SIG-M5 (cell line): ENCODE measurements around the gene CDH22.

ENCODE experiments used
- DNase-seq: peaks from one replicate; lab custom pipeline; 2025; lab: John Stamatoyannopoulos, UW

Gene CDH22

DNA sequence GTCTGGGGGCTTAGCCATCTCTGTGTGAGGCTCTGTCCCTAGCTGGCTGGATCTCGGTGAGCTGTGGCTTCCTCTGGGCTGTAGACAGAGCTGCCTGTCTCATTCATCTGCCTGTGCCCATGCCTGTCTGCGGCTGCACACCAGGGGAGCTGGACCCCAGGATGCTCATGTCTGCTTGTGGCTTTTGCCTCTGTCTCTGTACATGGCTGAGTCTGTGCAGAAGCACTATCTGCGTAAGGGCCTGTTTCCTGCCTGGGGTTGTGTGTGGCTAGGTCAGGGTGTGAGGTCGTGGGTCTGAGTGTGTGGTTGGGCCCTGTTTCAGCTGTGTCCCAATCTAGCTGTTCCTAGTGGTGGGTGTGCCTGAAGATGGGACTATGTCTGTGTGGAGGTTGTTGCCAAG is 68.2 kb downstream of the CDH22 start:
- no peak for DNase-seq

DNA sequence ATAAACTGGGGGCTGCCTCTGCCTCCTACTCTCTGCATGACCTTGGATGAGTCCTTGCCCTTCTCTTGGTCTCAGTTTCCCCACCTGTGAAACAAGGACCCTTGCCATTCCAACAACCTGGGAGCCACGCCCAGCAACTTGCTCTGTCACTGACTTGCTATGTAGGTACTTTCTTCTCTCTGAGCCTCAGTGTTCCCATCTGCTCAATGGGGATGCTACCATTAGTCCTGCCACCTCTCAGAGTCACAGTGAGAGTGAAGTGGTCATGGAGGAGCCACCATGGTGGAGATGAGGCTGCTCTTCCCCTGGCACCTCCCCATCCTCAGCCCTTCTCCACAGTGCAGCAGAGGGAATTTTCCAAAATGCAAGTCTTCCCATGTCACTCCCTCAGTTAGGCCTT is 70.6 kb downstream of the CDH22 start:
- no peak for DNase-seq

DNA sequence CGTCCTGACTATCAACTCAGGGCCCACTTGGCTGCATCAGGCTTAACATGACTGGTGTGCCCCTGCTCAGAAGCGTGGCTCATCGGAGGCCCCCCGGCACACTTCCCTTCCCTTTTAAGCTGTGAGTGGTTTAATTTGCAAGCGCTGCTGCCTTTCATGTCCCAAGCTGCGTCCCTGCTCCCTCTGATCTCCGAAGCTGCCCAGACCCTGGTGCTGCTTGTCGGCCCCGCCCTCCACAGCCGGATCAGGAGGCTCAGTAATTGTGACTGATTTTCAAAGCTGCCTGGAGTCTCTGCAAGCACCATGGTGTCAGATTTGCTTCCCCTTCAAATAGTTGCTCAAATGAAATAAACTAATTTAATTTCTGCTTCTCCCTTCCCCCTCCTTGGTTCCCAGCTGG is 71.1 kb downstream of the CDH22 start:
- DNase-seq, result no peak

DNA sequence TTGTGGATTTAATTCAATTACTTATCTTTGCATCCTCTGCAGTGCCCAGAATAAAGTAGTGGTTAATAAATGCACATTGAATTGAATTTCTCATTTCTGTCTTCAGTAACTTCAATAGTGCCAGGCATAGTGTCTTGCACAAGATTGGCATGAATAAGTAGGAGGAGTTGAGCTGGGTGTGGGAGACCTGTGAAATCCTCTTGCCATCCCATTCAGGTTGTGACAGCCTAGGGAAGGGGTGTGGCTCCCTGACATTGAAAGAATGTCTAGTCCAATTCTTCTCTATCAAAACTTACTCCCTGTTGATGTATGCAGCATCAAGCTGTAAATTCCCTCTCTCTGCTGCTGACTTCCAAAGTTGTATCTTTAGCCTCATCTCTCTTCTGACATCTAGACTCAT is 73.2 kb downstream of the CDH22 start:
- DNase-seq, result no peak

DNA sequence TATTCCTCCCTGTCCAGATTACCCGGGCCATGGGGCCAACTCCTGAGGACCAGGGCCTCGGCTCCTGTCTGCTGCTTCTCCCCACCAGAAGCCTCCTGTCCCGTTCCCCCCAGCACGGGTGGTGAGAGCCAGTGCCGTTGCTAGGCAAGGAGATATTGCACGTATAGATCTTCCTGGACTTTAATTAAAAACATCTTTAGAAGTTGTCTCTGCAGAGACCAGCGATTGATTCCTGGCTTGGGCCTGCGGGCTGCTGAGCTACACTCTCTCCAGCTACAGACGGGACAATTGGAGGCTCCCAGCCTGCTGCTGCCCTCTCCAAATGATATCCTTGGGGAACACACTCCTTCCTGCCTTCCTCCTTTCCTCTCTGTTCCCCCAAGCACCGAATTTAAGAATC is 74.6 kb downstream of the CDH22 start:
- DNase-seq, result no peak

DNA sequence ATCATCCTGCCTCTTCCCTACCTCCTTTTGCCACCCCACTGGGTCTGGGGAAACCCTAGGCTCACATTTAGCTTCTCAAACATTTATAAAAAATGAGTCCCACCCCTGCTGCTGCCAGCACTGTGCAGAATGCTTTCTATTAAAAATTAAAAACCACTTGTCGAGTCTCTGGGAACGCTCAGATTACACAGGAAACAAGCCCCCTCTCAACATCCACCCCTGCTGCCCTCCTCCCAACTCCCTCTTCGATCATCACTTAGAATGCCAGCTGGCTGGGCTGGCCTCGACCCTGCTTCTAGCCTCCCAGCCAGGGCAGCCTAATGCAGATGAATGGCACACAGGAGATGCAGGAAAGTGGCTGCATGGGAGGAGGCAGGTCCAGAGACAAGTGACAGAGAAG is 75.8 kb downstream of the CDH22 start:
- DNase-seq, result no peak

DNA sequence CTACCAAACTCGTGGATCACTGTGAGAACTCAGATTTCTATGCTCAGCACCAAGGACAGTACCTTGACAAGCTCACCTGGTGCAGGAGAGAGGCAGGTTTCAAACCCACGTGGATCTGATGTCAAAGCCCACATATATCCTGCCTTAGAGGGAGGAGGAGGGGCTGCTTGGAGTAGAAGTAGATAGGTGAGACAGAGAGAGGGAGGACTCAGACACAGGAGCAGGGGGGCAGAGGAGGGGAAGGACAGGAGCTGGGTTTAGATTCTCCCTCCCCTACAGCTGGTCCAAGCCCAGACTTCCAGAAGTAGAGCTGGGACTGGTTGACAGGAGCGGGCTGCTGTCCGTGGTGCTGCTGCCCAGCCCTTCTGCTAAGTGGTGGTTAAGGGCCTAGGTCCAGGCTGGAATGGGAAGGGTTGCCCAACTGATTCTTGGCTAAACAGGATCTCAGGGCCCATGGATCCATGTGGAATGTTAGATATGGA is 77.5 kb downstream of the CDH22 start:
- no peak for DNase-seq

DNA sequence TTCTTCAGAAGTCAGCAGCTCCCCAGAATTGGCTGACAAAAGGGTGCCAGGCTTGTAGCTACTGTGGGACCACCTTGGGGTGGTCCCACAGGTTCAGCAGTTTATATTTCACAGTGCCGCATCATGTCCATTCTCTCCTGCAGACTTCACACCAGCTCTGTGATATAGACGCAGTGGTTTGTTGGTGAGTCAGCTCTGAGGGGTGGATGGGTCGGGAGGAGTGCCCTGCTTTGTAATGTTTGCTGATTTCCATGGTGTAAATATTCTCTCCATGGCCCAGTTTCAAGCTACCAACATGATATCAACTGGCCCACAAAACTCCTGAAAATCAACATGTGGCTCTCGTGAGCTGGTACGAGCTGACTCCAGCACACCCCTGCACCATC is 78.2 kb downstream of the CDH22 start:
- no peak for DNase-seq

DNA sequence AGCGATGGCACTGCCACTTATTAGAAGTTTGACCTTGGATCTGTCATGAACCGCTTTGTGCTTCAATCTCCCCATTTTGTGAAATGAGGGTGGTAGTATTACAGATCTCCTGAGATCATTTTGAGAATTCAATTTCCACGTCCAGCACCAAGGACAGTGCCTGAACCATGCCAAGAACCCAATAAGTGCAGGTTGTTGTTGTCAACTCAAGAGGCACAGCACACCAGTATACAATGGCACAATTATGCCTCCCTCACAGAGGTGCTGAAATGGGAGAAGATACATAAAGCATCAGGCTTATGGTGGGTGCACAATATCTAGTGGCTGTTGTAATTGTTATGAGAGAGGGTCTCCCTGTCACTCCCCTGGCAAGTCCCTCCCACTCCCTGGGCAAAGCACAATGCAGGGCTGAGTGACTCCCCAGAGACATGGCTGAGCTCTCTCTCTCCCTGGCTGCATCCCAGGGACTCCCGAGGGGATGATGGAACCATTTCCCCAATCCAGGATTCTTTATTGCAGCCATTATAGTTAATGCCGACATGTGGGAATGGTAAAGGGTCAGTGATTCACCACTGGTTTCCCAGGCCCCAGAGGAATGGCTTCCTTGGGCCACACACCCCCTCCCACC is 78.7 kb downstream of the CDH22 start:
- DNase-seq, result no peak

DNA sequence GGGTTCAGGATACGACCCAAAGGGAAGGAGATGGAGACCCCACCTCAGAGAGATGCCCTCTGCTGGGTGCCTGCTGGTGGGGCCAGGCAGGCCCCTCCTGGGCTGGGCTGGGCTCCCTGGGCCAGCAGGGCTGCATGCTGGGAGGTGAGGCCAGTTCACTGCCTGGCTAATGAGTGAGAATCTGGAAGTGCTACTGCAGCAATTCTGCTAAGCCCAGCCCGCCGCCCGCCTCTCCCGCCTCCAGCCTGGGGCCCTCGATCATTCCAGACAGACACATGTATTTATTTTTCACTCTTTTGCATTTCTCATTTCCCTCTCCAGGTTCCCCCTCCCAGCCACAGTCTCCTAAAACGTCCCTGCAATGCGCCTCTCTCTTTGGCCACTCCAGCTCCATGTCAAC is 79.6 kb downstream of the CDH22 start:
- no peak for DNase-seq

DNA sequence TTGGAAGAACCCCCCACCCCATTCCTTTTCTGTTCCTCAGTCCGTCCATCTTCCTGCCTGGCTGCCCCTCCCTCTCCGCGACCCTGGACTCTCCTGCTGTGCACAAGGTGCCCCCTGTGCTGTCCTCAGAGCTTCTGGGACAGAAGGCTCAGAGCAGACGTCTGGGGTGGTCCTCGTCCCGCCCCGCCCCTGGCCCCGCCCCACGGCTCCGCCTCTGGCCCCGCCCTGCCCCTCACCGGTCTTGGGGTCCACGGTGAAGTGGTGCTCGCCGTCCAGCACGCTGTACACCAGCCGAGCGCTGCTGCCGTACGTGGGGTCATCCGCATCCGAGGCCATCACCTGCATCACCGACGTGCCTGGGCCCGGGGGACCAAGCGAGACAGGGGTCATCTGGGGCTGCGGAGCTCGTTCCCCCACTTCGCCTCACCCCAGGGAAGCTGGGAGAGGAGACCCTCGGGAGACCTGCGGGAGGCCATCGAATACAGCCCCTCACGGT is 81.0 kb downstream of the CDH22 start:
- DNase-seq, result no peak

DNA sequence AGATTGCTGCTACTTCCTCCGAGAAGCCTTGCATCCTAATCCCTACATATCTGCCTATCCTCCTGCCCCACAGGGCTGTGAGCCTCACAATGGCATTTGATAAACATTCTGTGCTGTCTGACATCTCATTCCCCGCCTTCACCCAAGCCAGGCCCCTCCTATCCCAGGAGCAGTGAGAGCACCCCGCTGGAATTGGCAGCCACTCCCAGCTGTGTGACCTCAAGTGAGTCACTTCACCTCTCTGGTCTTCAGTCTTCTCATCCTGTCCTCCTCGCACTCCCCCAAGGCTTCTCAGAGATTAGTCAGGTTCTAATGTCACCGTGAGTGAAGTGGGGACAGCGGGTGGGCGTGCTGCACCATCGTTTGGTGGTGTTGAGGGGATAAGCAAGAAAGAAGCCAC is 81.7 kb downstream of the CDH22 start:
- no peak for DNase-seq

DNA sequence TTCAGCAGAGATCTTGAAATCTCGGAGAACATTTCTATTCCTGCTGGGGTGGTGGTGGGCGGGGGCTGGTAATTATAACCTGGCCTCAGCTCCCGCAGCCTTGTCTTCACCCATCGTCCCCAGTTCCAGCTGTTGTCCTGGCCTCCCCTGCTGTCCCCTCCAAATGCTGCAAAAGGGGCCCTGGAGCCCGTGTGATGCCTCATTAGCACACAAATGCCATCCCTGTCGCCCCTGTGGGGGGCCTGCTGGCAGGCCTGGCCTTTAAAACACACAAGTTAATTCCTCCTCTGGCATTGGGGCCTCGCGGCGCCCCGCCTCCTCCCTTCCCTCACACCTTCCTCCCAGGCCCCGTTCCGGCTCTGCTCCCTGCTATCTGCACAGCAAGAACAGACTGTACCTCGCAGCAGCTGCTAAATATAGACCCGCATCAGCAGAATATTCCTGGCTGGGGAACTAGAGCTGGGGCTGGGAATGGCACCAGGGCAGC is 85.7 kb downstream of the CDH22 start:
- DNase-seq, result no peak

DNA sequence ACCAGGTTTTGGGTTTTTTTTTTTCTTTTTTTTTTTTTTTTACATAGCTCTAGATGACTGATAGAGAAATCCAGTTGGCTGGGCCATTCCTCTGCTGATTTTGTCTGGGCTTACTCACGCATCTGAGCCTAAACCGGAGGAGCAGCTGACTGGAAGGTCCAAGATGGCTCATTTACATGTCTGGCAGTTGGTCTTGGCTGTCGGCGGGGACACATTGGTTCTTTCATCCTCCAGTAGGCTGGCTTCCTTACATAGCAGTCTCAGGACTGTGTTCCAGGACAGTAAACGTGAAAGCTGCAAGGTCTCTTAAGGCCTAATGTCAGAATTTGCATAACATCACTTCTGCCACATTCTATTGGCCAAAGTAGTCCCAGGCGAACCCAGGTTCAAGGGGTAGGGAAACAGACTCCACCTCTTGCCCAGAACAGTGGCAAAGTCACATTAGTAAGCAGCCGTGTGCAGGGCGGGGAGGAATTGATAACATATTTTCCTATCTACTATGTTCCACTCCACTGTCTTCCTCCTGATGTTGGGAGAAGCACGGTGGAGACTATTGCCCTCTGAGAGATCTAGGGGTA is 87.0 kb downstream of the CDH22 start:
- DNase-seq, result no peak

DNA sequence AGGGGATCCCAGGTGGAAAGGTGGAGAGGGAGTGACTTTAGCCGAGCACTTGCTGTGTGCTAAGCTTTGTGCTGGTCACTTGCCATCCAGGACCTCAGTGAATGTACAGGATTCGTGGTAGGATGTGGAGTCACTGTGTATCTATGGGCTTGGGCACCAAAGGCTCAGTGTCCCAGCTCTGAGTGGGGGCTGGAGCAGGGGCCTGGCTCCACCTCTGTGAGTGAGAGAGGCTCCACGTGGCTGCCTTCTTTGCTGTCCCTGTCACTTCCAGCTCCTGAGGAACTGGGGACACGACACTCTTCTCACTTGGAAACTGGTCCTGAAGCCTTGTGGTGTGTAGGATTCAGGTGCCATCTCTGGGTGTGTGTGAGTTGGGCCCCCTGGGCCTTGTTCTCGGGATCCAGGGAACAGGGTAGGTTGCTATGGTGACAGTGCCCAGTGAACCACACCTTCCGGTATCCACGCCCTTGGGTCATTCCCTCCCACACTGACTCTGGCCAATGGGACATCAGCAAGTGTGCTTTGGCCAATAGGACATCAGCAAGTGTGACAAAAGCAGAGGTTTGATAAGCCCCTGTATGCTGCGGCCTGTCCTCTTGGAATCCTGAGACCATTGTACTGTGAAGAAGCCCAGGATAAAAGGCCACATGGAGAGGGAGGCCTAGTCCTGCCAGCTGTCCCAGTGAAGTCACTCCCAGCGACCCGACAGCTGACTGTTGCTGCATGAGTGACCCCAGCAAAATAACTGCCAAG is 87.7 kb downstream of the CDH22 start:
- no peak for DNase-seq

DNA sequence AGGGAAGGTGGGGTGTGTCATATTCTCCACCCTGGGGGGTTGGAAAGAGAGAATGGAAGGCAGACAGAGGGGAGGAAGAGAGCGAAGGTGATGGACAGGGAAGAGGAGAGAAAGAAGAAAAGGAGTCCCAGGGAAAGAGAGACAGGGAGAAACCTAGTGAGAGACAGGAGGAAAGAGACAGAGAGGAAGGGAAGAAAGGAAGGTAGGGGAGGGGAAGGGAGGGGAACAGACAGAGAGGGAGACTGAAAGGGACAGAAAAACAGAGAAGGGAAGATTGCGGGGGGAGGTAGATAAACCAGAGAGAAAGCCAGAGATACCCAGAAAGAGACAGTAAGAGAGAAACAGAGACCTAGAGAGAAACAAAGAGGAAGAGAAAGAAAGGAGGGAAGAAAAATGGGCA is 88.4 kb downstream of the CDH22 start:
- DNase-seq, result no peak

DNA sequence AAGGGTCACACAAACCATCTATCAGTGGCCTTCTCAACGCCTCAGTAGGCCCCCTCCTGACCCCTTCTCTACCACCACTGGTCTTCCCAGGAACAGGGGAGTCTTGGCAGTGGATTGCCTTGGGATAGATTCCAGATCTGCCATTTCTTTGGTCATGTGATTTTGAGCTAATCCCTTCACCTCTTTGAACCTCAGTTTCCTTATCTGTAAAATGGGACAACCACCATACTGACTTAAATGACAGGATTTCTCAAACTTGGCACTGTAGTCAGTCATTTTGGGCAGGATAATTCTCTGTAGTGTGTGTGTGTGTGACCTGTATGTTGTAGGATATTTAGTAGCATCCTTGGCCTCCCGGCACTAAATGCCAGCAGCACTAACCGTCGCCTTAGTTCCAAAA is 89.1 kb downstream of the CDH22 start:
- DNase-seq, result no peak

DNA sequence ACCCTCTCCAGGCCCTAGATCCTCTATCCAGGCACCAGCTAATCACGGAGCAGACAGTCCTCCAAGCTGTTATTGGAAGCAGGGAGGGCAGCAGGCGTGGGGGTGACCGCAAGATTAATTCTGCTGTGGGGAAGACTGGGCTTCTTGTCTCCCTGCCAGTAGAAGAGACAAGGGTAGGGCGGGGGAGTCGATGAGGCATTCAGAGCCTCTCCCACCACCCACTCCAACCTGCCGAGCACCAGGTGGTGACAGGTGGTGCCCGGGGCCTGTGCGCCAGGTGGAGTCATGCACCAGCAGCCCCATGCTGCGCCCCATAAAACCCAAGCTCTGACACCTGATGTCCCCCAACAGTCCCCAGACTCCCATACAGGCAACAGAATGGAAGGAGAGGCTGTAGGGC is 89.6 kb downstream of the CDH22 start:
- no peak for DNase-seq

DNA sequence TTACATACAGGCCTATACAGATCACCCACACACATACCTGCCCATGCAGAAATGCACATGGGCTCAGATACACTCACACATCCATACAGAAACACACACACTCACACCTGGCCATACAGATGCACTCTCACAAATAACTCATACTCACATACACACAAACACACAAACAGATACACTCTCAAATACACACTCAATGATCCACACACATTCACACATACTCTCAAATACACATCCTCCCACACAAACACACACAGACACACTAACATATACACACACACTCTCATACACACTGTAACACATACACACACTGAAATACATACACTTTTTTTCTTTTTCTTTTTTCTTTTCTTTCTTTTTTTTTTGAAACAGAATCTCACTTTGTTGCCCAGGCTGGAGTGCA is 90.7 kb downstream of the CDH22 start:
- DNase-seq, result no peak

DNA sequence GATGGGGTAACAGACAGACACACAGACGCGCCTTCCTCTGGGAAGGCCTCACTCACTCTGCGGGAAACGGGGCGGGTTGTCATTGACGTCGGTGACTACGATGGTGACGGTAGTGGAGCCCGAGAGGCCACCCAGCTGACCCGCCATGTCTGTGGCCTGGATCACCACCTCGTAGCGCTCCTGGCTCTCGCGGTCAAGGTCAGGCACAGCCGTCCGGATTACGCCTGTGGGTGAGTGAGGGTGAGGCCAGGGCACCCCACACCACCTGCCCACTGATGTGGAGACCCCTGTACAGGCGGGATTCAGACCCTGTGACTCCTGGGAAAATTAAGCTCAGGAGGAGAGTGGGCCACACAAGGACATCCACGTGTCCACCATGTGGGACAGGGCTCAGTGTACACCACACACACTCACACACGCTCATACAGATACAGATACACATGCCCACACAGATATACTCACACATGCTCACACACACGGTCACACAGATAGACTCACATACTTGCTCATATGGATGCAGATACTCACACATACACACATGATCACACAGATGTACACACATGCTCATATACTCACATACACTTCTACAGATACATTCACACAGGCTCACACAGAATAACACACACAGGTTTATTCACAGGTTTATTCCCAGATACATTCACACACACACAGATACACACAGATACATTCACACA is 91.4 kb downstream of the CDH22 start:
- DNase-seq, result no peak

DNA sequence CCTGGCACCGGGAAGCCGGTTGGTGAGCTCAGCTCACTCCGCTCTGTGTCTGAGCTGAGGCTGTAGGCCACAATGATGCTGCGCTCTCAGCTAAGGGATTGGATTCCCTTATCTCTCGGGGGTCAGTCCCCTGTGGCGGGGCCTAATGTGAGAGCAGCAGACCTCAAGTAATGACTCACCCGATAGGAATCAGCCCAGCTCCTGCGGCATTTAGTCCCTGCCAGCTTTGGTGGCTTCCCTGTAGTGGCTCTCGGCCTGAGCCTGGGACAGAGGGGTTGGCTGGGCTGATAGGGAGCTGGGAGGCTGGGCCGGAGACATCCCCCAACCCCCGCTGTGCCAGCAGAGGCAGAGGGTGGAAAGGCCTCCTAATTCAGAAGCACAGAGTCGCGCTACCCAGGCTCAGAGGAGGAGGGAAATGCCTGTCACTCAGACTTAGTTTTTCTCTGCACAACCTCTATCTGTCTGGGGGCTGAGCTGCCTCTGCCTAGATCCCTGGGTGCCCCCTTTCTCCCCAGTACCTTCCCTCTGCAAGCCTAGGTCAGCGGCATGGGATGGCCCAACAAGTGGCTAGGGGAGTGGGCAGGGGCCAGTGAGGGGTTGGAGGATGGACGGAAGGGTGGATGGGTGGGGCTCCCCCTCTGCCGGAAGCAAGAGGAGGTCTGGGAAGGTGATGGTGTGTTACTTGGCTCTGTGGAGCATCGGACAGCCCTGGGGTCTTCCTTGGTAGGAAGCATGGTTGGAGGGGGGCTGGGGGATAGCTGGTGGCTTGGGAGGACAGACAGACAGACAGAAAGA is 92.2 kb downstream of the CDH22 start:
- DNase-seq, result no peak
